ENCODE results near the gene TEF. TPM values are rescaled to one million over a fixed set of nuclear protein-coding genes. Genes with fewer than 3 reads are reported as not detected.

TEF gene
- total RNA-seq, 4 donors from 2014 or later, result 22.9 to 47.9 (median 34.0) TPM

- H3K4me3 ChIP-seq, result no peak overlapping the region
- in situ Hi-C loops (cut with MboI; ENCODE audit: low pct_ligation_motif_present in 1 of 4, low pct_unique_long_range_greater_than_20kb in 1 of 4, low sequenced_read_pairs in 3 of 4), result no loop called here
- TF ChIP-seq CTCF (IDR thresholded peaks at IDR 0.05) (no peak), POLR2A (IDR thresholded peaks at IDR 0.05) (no peak)
- 94 to 100% methylated on average over 1 to 11 of the region's 11 CpGs for WGBS, 2 donors (ENCODE audit: low coverage in 1 of 2)
- no peak overlapping the region for H3K27ac ChIP-seq
- intact Hi-C loops (cut with DNase I; ENCODE audit: low total_unique reads), result no loop called here
- no peaks in the 10 kb centered on the region for H3K4me1 ChIP-seq
- H3K36me3 ChIP-seq, result peaks cover 0 to 30% (median 9%) of the 10 kb centered on the region in 4 donors
- H3K9me3 ChIP-seq, result no peaks in the 10 kb centered on the region
- no peaks in the 10 kb centered on the region for H3K27me3 ChIP-seq
- no peak for DNase-seq
Measured at GRCh38 chr22:41334951-41335635, 46.6 kb upstream of the TEF start.

DNA sequence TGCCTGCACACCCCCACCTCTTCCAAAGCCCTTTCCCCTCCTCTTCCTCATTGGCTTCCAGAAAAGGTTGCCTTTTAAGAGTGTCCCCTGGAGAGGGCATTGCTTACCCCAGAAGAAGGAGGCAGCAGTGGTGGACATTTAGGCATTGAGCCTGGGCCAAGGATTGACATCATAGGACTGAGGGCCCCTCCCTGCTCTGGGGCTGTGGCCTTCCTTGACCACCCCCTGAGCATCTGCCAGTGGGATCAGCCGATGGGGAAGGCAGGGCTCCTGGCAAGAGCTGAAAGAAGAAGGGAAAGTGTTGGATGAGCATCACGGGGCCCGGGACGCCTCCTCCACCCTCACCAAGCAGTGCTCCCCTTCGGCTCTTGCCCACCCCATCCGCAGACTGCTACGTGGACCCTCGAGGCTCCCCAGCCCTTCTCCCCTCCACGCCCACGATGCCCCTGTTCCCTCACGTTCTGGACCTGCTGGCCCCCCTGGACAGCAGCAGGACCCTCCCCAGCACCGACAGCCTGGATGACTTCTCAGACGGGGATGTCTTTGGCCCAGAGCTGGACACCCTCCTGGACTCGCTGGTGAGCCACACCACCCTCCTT, 43.0 kb upstream of the TEF start:
- WGBS, 2 donors (ENCODE audit: low coverage in 1 of 2), result 88% methylated on average over 14 of the region's 14 CpGs; no CpG with 5 or more reads in 1 of the 2 donors
- no peaks in the 10 kb centered on the region for H3K4me1 ChIP-seq
- H3K27ac ChIP-seq, result no peak overlapping the region
- H3K4me3 ChIP-seq, result no peak overlapping the region
- in situ Hi-C loops (cut with MboI; ENCODE audit: low pct_ligation_motif_present in 1 of 4, low pct_unique_long_range_greater_than_20kb in 1 of 4, low sequenced_read_pairs in 3 of 4), result no loop called here
- no peaks in the 10 kb centered on the region for H3K27me3 ChIP-seq
- H3K36me3 ChIP-seq, result peaks cover 0 to 15% (median 6%) of the 10 kb centered on the region in 4 donors
- no peak for DNase-seq
- H3K9me3 ChIP-seq, result no peaks in the 10 kb centered on the region
- TF ChIP-seq POLR2A (IDR thresholded peaks at IDR 0.05), result no peak
- no peak for TF ChIP-seq CTCF (IDR thresholded peaks at IDR 0.05)
- no peak for TF ChIP-seq EP300 (IDR thresholded peaks at IDR 0.05; ENCODE audit: low read depth)
- no peak for TF ChIP-seq POLR2AphosphoS5 (IDR thresholded peaks at IDR 0.05)
- intact Hi-C loops (cut with DNase I; ENCODE audit: low total_unique reads), result no loop called here

DNA sequence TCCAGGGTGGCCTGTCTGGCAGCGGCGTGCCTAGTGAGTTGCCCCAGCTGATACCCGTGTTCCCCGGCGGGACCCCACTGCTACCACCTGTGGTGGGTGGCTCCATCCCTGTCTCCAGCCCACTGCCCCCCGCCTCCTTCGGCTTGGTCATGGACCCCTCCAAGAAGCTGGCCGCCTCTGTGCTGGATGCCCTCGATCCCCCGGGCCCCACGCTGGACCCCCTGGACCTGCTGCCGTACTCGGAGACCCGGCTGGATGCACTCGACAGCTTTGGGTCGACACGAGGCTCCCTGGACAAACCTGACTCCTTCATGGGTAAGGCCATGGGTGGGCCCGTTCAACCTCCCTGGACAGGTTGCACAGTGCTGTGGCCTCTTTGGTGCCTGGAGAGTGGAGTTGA, 41.9 kb upstream of the TEF start:
- Histone ChIP-seq H3K27me3 (no peaks in the 10 kb centered on the region), H3K4me1 (no peaks in the 10 kb centered on the region), H3K27ac (no peak overlapping the region), H3K9me3 (no peaks in the 10 kb centered on the region), H3K4me3 (no peak overlapping the region), H3K36me3 (peaks cover 0 to 24% (median 6%) of the 10 kb centered on the region in 4 donors)
- no peak for DNase-seq
- TF ChIP-seq EP300 (IDR thresholded peaks at IDR 0.05; ENCODE audit: low read depth), result no peak
- no peak for TF ChIP-seq POLR2AphosphoS5 (IDR thresholded peaks at IDR 0.05)
- no peak for TF ChIP-seq POLR2A (IDR thresholded peaks at IDR 0.05)
- no peak for TF ChIP-seq CTCF (IDR thresholded peaks at IDR 0.05)
- intact Hi-C loops (cut with DNase I; ENCODE audit: low total_unique reads), result no loop called here
- in situ Hi-C loops (cut with MboI; ENCODE audit: low pct_ligation_motif_present in 1 of 4, low pct_unique_long_range_greater_than_20kb in 1 of 4, low sequenced_read_pairs in 3 of 4), result no loop called here
- WGBS, 2 donors (ENCODE audit: low coverage in 1 of 2), result 95% methylated on average over 16 of the region's 18 CpGs; no CpG with 5 or more reads in 1 of the 2 donors

DNA sequence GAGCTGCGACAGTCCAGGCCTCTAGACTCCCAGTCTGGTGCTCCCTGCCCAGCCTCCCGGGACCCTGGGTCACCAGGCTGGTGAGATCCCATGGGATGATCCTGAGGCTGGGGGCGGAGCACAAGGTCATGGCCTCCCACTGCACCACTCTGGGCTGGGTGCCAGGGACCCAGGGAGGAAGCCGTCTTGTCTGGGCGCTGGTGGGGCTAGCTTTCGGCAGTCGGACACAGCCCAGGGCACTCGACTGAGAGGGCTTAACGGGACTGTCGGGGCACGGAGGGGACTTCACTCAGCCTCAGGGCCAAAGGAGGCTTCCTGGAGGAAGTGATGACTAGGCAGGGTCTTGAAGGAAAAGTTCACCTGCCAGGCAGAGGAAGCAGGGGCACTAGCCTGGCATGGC, 41.4 kb upstream of the TEF start:
- peaks cover 0 to 24% (median 6%) of the 10 kb centered on the region in 4 donors for H3K36me3 ChIP-seq
- DNase-seq, result no peak
- no peaks in the 10 kb centered on the region for H3K27me3 ChIP-seq
- no peak overlapping the region for H3K27ac ChIP-seq
- WGBS, 2 donors (ENCODE audit: low coverage in 1 of 2), result 84% methylated on average over 11 of the region's 11 CpGs; no CpG with 5 or more reads in 1 of the 2 donors
- H3K4me3 ChIP-seq, result no peak overlapping the region
- in situ Hi-C loops (cut with MboI; ENCODE audit: low pct_ligation_motif_present in 1 of 4, low pct_unique_long_range_greater_than_20kb in 1 of 4, low sequenced_read_pairs in 3 of 4) (no loop called here), intact Hi-C loops (cut with DNase I; ENCODE audit: low total_unique reads) (no loop called here)
- no peaks in the 10 kb centered on the region for H3K9me3 ChIP-seq
- no peaks in the 10 kb centered on the region for H3K4me1 ChIP-seq
- TF ChIP-seq POLR2A (IDR thresholded peaks at IDR 0.05) (no peak), EP300 (IDR thresholded peaks at IDR 0.05; ENCODE audit: low read depth) (no peak), POLR2AphosphoS5 (IDR thresholded peaks at IDR 0.05) (no peak), CTCF (IDR thresholded peaks at IDR 0.05) (no peak)
